Kidney glomerular epithelial cell (primary cell): ENCODE data around the gene DPPA3.
A peak's percentile ranks its signal among the peaks of the same experiment; 100 is the strongest.
"Not testable (repeated sequence)": the region's sequence is repeated elsewhere in the genome, so short reads cannot be mapped to it uniquely, and the experiment has no call there.

ENCODE experiments used
- DNase-seq: peaks from one replicate; lab custom pipeline; 2025; lab: John Stamatoyannopoulos, UW

Gene DPPA3

DNA sequence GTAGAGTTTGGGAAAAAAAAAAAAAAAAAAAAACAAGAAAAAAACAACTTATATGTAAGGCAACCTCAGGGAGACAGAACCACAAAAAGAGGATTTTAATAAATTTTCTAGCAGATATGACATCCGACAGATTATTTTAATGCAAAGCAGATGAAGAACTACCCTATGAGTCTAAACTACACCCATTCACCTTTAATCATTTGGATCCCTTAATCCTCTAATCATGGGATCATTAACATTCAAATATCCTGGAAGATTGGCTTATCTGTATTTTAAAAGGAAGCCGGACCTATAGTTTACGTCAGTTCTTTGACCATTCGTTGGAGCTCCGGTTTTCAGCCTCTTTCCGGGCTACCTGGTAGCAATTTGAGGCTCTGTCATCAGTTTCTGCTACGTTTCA lies at the start of gene DPPA3:
Gene DPPA3, plus strand, starts transcription at position 301 of the 400 bp plus-strand sequence. CDS start 138 bp downstream, outside the sequence.
- DNase-seq = no peak

DNA sequence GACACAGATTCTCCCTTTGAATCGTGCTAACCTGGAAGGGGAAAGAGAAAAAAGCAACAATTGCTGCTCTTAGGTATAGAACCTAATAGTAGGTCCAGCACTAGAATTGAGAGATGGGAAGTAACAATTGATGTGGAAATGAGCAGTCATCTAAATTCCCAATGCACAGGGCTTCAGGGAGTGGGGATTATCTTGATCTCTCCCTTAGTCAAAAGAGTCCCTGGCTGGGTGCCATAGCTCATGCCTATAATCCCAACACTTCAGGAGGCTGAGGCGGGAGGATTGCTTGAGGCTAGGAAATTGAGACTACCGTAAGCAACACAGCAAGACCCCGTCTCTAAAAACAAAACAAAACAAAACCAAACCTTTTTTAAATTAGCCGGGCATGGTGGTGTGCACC lies 49.5 kb upstream of the DPPA3 start:
- no peak for DNase-seq

DNA sequence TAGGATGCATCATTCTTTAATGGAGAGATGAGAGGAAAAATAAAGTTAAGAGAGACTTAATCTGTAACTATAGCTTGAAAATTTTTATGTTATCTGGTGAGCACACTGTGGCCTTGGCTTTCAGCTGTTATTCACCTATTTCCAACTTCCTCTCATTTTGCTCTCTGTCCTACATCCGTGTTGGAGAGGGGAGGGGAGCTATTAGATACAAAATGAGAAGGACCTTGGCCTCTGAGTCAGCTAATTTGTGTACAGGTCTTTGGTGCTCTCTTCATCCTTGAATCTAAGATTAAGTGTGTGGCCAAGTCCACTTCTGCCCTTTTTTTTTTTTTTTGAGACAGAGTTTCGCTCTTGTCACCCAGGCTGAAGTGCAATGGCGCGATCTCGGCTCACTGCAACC lies 44.6 kb upstream of the DPPA3 start:
- no peak for DNase-seq

DNA sequence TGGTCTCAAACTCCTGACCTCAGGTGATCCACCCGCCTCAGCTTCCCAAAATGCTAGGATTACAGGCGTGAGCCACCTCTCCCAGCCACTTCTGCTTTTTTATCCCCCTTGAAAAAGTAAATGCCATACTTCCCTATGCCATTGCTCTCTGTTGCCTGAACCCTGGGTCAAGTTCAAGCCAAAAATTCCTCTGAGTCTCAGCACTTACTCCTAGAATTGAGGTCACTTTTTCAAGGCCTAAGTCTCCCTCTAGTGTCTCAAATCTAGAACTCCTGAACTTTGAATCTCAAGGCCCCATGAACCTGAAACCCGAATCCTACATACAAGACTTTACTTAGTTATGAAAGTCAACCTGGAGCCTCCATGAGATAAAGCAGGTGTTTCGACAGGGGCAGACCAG lies 44.1 kb upstream of the DPPA3 start:
- DNase-seq = no peak

DNA sequence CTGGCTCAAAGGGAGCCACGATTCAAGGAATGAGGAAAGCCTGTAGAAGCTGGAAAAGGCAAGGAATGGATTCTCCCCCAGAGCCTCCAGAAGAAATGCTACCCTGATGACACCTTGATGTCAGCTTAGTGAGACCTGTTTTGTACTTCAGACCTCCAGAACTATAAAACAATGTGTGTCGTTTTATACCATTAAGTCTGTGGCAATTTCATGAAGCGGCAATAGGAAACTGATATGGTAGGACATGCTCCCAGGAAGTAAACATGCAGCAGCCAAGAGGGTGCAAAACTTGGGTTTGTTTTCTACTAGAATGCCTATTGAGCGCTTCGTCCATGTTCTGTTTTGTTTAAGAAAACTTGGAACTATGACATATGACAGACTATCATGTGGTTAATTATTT lies 43.1 kb upstream of the DPPA3 start:
- DNase-seq = no peak

DNA sequence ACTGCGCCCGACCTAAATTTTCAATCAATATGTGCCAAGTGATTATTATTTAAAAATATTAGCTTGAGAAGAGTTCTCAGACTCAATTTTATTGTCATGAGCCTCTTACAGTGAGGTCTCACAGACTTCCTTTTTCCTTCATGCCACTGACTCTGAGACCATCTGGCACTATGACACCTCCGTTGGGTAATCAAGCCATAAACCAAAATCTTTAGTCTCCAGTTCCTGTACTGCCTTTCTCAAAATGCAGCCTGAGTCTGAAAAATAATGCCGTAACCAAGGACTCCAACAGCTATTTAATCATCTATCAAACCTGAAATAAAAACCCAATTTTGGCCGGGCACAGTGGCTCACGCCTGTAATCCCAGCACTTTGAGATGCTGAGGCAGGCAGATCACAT lies 35.8 kb upstream of the DPPA3 start:
- DNase-seq = not testable (repeated sequence)

DNA sequence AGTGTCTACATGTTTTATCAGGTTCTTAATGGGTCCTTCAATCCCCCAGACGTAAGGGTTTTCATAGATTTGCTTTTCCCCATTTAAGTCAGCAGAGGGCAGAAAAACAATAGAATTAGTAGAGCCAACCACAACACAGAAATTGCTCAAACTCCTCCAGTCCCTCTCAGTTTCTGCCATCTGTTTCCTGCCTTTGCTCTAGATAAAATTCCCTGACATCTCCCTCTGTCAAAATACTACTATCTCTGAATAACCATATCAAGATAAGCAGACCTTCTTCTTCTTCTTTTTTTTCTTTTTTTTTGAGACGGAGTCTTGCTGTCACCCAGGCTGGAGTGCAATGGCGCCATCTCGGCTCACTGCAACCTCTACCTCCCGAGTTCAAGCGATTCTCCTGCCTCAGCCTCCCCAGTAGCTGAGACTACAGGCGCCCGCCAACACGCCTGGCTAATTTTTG lies 33.8 kb upstream of the DPPA3 start:
- peak; percentile 4 for DNase-seq

DNA sequence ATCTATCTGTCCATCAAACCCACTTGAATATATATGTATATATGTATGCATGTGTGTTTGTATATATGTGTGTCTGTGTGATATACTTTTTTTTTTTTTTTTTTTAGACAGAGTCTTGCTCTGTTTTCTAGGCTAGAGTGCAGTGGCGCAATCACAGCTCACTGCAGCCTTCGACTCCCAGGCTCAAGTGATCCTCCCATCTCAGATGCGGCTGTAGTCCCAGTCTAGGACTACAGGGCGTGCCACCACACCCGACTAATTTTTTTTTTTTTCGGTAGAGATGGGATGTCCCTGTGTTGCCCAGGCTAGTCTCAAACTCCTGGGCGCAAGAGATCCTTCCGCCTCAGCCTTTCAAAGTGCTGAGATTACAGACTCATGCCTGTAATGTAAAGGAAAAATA lies 32.5 kb upstream of the DPPA3 start:
- DNase-seq = no peak

DNA sequence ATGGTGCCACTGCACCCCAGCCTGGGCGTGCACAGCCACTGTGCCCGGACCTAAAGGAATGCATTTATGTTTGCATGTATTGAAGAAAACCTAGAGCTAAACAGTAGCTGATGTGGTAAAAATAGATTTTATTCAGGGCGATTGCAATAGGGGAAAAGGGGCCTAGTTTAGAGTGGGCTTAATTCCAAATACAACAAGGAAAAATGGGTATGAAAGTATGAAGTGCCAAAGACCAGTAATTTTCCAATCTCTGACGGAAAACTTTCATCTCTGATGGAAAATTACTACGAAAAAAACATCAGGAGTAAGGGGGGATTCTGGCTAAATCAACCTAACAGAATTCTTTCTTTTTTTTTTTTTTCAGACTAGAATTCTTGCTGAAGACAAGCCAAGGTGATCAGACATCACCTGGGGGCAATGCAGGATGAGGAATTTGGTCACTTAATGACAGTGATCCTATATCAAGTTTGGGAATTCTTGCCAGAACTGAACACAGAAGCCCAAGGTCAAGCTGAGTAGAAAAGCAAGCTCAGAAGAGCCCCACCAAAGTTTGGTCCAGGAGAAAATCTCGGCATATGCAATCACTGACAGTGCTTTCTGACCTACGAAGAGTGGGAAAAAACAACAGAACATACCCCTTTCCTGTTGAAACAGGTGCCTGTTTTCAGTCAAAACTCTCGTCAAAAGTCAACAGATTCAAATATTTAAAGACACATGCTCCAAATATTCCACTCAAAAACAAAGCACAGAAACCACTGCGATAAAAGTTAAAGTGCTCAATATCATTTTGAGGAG lies 31.8 kb upstream of the DPPA3 start:
- no peak for DNase-seq

DNA sequence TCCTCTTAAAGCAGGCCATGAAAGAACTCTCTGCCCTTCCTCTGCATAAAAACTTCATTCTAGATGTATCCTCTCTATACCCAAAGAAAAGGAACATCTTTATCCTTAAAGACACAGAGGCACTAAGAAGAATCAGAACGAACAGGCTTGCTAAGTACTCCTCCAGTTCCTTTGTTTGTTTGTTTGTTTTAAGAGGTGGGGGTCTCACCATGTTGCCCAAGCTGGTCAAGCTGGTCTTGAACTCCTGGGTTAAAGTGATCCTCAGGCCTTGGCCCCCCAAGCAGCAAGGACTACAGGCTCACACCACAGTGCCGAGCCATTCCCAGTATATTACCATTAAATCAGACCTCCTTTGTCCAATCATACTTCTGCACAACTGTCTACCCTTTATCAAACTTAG lies 29.7 kb upstream of the DPPA3 start:
- no peak for DNase-seq

DNA sequence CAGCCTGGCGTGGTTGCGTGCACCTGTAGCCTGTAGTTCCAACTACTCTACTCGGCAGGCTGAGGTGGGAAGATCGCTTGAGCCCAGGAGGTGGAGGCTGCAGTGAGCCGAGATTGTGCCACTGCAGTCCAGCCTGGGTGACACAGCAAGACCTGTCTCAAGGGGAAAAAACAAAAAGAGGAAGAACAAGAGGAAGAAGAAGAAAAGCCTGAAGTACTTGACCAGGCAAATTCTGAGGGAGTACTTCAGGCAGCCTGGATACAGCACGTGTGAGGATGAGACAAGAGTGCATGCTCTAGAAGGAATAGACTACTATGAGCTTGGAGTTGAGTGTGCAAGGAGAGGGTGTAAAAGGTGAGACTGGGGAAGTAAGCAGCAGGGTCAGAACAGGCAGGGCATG lies 17.4 kb upstream of the DPPA3 start:
- no peak for DNase-seq

DNA sequence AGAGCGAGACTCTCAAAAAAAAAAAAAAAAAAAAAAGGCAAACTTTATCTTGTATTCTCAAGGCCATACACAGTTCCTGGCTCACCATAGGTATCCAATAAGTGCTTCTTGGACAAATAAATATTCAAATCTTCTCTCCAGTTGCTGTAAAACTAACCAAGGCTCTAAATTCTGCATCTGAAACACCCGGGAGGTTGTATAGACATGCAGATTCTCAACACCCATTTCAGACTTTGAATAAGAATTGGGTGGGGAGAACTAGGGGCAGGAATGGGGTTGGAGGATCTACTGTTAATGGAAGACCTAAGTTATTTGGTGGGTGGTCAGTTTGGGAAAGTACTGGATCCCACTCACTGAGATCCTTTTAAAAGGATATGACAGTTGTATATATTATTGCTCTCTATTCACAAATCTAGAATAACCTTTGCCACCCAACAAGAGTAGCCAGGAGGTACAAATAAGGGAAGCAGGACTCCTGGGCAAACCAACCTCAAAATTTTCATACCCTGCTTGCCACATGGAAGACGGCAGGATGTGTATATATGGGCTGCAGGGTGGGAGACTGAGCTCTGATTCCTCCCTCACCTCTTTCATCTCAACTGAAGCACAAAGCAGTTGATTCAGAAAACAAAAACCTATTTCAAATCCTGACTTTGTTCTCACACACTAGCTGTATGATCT lies 16.5 kb upstream of the DPPA3 start:
- no peak for DNase-seq

DNA sequence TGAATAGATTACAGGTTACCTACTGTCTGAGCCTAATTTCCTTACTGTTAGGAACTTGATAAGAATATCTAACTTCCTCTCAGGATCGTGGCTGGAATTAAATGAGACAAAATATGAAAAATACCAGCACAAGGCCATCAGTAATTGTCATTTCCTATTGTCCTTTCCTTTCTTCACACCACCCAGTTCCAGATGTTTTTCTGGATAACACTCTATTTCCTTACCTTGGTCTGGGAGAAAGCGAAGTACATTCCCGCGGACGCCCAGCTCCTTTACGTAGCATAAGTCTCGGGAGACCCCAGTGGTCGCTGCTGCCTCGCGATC lies 16.0 kb upstream of the DPPA3 start:
- DNase-seq = no peak

DNA sequence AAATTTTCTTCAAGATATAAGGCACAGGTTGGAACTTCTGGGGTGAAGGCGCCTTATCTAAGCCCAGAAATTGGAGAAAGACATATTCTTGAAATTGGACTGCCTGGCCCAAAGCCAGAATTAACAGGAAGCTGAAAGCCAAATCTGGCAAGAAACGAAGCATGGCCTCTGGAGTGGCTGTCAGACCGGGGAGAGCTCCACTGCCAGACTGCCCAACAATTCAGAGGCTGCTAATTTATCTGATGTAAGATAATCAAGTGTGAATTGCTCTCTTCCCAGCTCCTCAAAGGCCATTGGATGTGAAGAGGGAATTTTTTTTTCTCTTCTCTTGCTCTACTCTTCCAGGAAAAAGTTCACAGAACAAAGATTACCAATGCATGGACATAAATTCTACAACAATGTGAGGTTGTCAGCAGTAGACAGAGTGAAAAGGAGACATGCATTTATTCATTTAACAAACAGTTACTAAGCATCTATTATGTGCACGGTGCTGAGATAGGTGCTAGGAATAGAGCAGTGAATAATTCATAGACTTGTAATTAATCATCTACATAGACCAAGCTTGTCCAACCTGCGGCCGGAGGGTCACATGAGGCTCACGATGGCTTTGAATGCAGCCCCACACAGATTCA lies 15.6 kb upstream of the DPPA3 start, which contains the start of gene GDF3:
Gene GDF3, minus strand, starts transcription at position 210 of the 632 bp plus-strand sequence. Its CDS starts 47 bp downstream, at position 163.
- no peak for DNase-seq

DNA sequence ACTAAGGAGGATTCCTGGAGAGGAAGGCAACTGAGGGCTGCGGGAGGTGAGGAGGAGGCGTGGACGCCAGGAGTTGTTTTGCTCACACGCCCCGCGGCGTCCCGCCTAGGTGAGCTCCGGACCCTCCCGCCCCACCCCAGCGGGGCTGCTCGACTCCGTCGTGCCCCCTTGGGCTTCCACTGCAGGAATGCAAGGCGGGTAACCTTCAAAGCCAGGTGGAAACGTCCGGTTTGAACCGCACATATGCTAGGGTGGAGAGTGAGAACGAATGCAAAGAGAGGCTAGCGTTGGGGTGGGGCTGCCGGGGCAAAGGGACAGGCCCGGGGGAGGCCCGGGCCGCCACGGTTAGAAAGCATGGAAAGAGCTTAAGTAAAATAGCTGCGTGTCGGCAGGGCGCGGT lies 5.4 kb upstream of the DPPA3 start:
- no peak for DNase-seq

DNA sequence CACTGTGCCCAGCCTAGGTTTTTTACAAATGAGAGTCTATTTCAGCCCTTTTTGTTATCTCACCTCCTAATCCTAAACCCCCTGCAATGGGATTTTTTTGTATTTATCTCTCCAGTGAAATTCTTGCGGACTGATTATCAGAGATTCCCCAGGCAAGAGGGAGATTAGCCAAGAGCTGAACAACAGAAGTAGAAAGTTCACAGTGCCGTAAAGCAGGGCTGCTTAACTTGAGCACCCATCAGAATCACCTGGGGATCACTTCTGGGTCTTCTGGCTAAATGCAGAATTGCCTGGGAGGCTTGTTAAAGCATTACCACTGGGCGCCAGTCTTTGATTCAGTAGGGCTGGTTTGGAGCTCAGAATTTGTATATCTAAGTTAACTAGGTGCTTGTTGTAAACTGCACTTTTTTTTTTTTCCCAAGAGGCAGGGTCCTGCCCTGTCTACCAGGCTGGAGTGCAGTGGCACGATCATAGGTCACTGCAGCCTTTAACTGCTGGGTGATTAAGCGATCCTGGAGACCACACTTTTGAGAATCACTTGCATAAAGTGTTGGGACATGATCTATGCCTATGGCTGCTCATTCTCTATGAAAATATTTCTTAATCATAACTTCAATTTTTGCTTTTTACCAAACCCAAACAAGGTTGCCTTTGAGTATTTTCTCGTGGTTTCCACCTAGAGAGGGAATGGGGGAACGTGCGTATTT lies 1.1 kb upstream of the DPPA3 start:
- no peak for DNase-seq

DNA sequence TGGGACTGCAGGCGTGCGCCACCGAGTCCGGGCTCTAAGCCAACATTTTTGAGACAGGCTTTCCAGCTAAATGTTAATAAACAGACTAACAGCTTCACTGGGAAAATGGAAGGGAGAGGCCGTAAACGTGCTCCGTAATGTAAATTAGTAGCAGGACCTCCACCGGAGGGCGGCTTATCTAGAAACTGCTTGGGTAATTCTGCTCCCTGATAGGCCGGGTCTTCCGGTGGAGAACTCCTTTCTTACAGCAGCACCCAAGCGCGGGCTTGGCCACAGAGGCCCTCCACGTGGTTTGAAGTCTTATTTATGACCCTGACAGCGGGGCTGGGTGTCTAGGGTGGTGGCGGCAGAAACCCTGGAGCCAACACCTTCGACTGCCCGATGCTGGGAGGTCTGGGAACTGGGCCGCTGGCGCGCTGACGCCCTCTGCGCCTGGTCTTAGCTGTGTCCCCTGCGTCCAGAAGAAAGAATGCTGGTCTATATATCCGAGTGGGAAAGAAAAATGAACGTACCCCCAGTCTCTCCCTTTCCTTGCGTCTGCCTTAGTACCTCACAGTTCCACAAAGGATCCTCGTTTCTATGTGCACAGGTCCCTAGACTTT lies 1.7 kb downstream of the DPPA3 start:
- no peak for DNase-seq

DNA sequence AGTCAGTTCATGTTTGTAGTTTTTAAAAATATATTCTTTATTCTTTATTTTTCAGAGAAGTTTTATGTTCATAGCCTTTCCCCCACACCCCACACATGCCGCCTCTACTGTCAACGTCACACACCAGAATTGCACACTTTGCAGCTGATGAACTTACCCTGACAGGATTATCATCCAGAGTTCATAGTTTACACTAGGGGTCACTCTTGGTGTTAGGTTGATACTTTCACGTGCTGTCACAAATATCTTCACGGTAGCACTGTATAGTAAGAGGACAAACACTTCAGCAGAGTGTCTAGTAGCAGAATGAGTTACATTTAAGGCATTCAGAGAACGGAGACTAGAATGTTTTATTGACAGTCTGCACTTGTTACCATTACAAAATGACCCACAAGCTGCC lies 5.1 kb downstream of the DPPA3 start:
- no peak for DNase-seq

DNA sequence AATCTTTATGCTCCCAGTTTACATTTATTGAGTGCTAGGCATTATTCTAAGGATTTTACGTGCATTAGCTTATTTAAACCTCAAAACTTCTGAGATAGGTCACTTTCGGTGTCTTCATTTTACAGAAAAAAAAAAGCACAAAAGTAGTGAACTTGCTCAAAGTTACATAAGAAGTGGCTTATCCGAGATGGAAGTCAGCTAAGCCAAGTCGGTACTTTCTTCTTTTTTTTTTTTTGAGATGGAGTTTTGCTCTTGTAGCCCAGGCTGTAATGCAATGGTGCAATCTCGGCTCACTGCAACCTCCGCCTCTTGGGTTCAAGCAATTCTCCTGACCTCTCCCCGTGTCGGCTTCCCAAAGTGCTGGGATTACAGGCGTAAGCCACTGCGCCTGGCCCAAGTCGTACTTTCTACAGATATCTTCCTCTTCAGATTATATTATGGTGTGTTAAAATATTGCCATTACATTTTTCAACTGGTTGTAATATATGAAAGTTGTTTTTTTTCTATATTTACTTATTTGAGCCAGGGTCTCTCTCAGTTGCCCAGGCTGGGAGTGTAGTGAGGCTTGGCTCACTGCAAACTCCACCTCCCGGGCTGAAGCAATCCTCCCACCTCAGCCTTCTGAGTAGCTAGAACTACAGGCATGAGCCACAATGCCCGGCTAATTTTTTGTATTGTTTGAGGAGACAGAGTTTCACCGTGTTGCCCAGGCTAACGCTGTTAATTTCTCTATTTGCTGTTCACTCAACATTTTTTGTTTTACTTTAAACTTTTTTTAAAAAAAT lies 8.9 kb downstream of the DPPA3 start:
- DNase-seq = no peak

DNA sequence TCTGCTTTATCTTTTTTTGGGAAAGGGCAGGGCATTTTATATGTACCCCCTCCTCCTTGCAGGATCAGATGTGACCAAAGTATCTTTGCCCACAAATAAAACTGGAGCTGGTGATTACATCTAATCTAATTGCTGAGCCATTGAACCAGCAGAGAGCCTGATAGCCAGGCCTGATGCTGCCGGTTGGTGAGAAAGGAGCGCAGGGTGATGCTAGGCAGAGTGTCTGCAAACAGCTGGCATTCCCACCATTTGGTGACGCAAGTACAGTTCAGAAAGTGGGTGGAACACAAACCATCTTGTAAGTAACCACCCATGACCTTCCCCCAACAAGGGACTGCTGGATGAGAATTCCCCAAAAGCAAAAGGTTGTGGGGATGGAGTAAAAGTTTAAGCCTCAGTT lies 12.7 kb downstream of the DPPA3 start:
- no peak for DNase-seq

DNA sequence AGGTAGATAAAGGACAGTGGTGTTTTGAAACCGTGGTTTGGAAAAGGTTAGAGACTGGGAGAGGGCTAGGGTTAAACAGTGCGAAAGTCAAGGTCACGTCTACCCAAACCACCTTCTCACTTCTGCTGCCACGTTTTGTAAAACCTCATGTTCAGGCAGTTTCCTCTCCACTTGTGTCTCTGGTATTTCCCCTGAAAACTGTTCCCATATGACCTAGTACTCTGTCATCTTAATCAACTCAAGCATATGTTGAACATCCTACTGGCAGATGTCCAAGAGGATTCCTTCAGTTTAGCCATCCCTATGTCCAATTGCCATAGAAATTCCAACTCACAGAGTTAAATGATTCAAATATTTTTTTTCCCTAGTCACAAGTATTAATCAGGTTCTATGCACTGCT lies 18.5 kb downstream of the DPPA3 start:
- no peak for DNase-seq
